GM21576 (cell line): ENCODE data around the gene CFAP68.
"Not testable (repeated sequence)": the region's sequence is repeated elsewhere in the genome, so short reads cannot be mapped to it uniquely, and the experiment has no call there.

ENCODE experiments used
- ATAC-seq: cut with Tn5 transposase; IDR thresholded peaks from one replicate; pipeline ENCODE4 v1.9.1; 2021; ENCODE audit warnings: mild to moderate bottlenecking, moderate library complexity; ENCODE audit not compliant: unreplicated experiment

Gene CFAP68

GRCh38 chr11:111917312-111917711 lies 38.0 kb downstream of the CFAP68 start:
- ATAC-seq, result no peak

GRCh38 chr11:111917788-111918187 lies 38.4 kb downstream of the CFAP68 start:
- no peak for ATAC-seq

GRCh38 chr11:111918390-111919256 lies 39.3 kb downstream of the CFAP68 start, which contains the start of gene C11orf52:
C11orf52 (plus strand) TSS chr11:111918913; CDS start chr11:111918973, 60 bp downstream.
- no peak for ATAC-seq

GRCh38 chr11:111920908-111921307 lies 41.6 kb downstream of the CFAP68 start:
- no peak for ATAC-seq

- no peak for ATAC-seq
These were observed 42.3 kb downstream of the CFAP68 start for GRCh38 chr11:111921541-111922230.

- ATAC-seq, result no peak
These were observed 43.5 kb downstream of the CFAP68 start for GRCh38 chr11:111922803-111923202.

- no peak for ATAC-seq
These were observed 44.0 kb downstream of the CFAP68 start for GRCh38 chr11:111923351-111923788.

- no peak for ATAC-seq
These were observed 44.6 kb downstream of the CFAP68 start for GRCh38 chr11:111923951-111924350.

- ATAC-seq, result no peak
These were observed 46.6 kb downstream of the CFAP68 start for GRCh38 chr11:111925953-111926352.

GRCh38 chr11:111926505-111927391 lies 47.4 kb downstream of the CFAP68 start:
- peak; percentile 91 for ATAC-seq

GRCh38 chr11:111930472-111930871 lies 51.1 kb downstream of the CFAP68 start:
- no peak for ATAC-seq

- ATAC-seq, result no peak
These were observed 53.2 kb downstream of the CFAP68 start for GRCh38 chr11:111932611-111932950.

- not testable (repeated sequence) for ATAC-seq
These were observed 53.8 kb downstream of the CFAP68 start for GRCh38 chr11:111933176-111933575.

GRCh38 chr11:111933872-111934271 lies 54.5 kb downstream of the CFAP68 start:
- ATAC-seq, result no peak

- ATAC-seq, result no peak
These were observed 55.0 kb downstream of the CFAP68 start for GRCh38 chr11:111934306-111934705.
